Activated effector memory CD4-positive, alpha-beta T cell treated with Interleukin-2 at 50 U/mL for 16 hours (primary cell): Measurements from ENCODE around the gene CLPSL2.
A peak's percentile ranks its signal among the peaks of the same experiment; 100 is the strongest.
"Not testable (repeated sequence)": the region's sequence is repeated elsewhere in the genome, so short reads cannot be mapped to it uniquely, and the experiment has no call there.

ENCODE experiments used
- DNase-seq: peaks from one replicate; pipeline ENCODE4 v3.0.0-alpha.2; 2020

CLPSL2 gene, protein sequence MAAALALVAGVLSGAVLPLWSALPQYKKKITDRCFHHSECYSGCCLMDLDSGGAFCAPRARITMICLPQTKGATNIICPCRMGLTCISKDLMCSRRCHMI

DNA sequence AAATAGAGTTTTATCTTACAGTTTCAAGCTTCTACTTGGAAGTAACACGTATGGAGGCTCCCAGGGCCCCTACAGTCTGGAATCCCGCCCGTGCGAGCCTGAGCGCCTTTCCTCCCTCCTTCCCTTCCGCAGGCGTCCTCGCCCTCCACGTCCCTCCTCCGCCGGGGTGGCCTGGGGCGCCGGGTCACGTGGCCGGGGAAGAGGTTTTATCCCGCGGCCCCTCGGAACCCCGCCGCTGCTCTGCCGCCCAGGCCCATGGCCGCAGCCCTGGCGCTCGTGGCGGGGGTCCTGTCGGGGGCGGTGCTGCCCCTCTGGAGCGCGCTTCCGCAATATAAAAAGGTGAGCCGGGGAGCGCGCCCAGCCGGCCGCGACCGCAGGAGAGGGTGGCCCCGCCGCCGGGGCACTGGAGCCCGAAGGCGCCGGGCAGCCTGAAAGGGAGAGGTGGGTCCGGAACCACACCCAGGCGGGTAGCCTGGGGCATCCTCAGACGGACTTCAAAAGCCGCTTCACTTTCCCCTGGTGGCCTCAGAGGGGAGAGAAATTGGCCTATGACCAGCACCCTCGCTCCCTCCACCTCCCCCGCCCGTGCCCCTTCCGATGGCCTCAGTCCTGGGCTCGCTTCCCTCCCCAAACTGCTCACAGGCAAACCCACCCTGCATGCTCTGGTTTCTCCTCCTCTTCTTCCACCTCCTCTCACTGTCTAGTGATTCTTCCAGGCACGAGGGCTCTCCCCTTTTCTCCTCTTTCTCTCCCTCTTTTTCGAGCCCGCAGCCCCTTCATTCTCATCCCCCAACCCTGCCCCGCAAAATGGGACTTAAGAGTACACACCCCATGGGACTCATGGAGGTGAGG is at the start of gene CLPSL2:
Gene CLPSL2, plus strand, starts transcription at position 235 of the 852 bp plus-strand sequence. Its CDS starts 21 bp downstream, at position 256.
- DNase-seq: no peak

DNA sequence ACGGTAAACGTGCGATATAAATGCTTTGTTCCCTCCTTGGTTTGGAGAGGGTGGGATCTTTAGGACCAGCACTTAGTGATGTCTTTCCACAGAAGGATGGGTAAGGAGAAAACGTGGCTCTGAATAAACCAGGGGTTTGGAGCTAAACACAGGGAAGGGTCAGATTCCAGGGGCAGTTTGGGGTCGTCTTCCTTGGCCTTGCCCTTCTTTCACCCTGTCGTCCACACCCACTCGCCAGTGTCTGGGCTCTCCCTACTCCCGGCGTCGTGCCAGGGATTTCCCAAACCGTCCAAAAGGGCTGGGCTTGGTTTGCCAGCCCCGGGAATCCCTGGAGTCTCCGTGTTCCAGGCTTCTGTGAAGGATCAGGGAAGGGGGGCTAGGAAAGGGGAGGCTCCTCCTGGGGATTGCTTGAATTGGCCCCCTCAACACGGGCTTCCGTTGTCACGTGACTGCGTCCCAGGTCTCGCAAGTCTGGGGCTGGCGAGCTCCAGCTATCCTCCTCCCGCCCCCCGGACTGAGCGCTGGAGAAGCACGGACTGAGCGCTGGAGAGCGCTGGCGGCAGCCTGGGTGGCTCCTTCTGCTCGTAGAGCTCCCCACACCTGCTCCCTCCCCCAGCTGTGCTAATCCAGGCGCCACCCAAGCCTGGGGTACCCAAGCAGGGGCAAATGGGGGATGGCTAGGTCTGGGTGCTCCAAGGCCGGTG is 49.0 kb upstream of the CLPSL2 start:
- no peak for DNase-seq

DNA sequence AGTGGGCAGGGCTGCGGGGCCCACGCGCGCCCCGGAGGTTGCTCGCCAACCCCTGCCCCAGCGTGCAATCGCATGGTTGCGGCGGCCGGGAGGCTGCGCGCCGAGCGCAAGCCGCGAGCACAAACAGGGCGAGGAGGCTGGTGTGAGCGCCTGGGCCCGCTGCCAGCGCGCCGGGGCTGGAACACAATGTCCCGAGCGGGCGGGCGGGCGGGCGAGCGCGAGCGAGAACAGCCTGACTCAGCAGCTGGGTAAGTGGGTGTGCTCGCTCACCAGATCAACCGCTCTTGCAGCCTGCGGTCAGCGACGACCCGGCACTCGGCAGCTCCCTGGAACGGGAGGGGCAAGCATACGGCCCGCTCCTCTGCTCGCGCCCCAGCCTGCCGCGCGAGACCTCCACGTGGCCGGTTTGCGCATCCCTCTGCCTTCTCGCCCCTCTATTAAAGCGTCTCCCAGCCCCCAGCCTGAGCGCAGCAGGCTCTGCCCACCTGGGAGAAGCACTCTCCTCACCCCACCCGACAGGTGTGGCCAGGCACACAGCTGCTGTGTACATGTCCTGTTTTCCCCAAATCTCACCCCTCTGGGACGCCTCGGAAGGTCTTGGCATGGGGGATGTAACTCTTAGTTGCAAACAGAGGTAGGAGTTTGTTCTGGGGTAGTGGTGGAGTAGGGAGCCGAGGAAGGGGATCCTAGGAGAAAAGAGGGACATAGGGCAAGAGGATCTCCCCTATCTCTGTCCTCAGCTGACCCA is 48.3 kb upstream of the CLPSL2 start:
- peak; percentile 86 for DNase-seq

DNA sequence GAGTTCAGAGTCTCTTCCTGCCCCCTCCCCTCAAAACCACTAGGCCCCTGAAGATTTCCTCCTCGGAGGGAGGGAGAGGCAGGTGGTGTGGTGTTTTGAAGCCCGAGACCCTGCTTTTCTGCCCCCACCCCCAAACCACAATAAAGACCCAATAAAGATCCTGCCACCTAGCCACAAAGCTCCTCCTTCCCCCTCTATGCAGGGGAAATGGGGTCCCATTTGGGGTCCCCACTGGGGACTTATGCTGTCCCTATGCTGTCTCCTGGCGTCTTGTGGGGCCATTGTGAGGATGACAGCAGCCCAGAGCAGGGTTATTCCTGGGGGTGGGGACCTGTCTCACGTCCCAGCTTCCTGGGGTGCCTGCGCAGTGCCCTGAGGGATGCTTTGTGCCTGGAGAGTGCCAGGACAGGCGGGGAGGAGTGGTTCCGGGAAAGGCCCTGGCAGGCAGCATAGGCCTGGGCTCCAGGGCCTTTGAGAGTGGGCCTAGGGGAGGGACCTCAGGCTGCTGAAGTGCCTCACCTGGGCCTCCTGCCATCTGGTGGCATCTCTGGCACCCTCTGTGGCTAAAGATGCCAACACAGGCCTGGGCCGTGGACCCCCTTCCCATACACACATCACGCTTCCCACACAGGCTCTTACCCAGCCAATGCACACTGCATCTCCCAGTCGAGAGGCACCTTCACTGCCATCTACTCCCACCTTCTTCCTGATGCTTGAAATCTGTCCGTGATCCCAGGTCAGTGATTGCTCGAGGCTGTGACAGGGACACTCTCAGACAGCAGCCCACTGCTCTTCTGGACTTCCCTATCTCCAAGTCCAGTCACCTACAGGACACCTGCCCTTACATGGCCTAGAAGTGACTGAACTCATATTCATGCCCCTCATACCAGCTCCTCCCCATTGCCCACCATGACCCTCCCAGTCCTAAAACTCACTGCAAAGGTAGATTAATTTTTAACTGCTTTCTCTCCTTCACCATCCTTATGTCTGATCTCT is 47.4 kb upstream of the CLPSL2 start:
- DNase-seq: peak; percentile 36

DNA sequence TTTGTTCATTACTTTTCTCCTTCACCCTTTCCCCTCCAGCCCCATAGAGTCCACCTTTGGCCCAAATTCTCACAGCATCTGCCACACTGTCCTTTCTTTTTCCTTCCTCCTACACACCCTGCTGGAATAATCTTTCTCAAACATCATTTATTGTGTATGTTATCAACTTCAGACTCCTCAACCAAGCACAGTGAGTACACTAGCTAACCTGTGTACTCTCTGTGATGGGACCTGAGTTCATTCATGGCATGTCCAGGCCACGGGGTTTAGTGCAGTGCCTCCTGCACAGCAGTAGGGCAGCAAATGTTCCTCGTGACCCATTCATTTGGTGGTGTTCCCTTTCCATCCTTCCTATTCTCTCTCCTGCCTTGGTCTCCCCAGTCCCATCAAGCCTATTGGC is 46.7 kb upstream of the CLPSL2 start:
- DNase-seq: no peak

DNA sequence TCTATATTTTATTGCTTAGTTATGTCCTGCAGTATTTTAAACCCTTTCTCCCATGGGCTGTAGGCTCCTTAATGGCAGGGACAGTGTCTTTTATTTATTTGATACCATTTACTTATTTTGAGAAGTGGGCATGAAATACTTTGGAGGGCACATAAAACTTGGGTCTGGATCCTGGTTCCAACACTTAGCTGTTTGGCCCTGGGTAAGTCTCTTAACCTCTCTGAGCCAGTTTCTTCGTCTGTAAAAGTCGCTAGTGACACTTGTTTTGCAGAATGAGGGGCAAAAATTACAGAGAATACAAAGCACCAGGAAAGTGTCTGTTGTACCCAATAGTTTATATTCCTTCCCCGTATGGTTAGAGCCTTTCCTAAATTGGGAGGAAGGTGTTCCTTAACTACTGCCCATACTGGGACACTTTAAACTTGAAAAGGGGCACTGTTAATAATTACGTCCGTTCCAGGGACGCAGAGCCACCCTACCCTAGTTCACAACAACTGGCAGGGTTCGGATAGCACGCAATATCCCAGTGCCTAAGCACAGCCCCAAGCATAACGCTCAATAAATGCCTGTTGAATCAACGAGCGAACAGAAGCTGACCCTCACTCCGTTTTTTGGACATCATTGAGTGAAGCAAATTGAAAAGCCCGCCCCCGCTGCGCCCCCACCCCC is 45.5 kb upstream of the CLPSL2 start:
- no peak for DNase-seq

DNA sequence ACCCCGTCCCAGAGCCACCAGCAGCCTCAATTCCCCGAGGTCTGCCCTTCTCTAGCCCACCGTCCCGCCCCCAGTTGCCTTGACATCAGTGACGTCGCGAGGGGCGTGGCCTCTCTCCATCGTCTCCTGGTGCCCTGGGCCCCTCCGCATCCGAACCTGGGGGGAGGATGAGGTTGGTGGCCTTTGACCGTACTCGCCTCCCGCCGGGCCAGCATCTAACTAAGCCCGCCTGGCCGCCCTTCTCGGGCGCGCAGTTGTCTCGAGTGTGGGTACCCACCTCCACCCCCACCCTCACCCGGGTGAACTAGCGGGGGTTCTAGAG is 45.0 kb upstream of the CLPSL2 start:
- DNase-seq: peak; percentile 86

DNA sequence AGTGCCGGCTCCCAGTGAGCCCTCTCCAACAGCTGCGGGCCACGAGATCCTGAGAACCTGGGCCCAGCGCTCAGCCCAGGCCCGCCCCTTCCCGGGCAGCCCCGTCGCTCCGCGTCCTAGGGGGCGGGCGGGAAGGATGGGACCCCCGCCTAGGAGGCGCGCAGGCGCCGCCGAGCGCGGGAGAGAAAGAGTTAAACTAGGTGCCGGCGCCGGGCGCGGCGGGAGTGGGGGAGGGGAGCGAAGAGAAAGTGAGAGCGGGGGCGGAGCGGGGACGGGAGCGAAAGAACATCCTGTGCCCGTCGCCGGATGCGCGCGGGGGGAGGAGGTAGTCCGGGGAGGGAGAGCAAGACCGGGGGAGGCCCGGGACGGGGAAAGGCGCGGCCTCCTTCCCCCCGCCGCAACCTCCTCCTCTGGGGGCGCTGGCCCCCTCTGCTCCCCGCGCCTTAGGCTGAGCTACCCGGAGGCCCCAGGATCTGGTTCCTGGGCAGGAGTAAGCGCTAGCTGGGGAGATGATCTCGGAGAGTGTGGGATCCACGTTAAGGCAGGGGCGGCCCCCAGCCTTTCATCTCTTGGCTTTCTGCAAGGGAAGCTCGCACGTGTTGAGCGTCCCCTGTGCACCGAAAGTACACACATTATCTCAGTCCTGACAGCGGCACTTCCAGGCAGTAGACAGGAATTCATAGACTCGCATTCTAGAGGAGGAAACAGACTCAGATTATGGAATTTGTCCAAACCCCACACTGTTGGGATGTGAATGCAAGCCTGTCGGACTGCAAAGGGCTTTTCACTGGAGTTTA is 44.5 kb upstream of the CLPSL2 start:
- peak; percentile 91 for DNase-seq

DNA sequence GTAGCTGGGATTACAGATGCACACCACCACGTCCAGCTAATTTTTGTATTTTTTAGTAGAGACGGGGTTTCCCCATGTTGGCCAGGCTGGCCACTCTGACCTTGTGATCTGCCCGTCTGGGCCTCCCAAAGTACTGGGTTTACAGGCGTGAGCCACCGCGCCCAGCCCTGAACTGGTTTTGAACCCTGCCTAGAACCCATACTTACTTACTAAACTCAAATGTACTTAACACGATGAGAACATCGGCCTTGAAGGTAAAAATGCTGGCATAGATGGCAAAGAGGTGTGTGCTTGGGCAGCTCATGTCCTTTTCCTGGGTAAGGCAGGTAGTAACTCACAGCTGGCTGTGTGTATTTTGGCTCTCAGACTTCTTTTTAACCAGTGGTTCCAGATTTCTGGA is 42.8 kb upstream of the CLPSL2 start:
- no peak for DNase-seq

DNA sequence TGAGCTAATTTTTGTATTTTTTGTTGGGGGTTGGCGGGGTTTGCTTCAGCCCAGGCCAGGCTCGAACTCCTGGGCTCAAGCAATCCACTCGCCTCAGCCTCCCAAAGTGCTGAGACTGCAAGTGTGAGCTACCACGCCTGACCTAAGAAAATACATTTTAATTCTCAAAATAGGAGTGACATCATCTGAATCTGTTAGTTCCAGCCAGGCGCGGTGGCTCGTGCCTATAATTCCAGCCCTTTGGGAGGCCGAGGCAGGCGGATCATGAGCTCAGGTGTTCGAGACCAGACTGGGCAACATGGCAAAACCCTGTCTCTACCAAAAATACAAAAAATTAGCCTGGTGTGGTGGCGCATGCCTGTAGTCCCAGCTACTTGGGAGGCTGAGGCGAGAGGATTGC is 42.1 kb upstream of the CLPSL2 start:
- DNase-seq: not testable (repeated sequence)

DNA sequence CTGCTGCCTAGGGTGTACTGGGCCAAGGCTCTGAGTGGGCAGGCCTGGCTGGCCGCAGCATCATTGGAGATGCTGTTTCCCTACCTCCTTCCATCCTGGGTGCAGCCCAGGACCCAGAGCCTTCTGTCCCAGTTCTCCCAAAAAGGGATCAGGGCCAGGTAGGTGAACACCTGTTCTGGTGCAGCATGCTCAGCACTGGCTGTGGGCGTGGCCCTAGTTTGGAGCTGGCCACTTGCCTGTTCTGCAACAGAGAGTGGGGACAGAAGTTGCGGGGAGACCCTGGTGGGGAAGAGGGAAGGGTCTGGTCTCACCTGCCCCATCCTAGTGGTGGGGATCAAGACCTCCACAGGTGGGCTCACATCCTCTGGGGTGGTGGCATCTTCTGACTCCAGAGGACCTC is 40.9 kb upstream of the CLPSL2 start:
- no peak for DNase-seq

DNA sequence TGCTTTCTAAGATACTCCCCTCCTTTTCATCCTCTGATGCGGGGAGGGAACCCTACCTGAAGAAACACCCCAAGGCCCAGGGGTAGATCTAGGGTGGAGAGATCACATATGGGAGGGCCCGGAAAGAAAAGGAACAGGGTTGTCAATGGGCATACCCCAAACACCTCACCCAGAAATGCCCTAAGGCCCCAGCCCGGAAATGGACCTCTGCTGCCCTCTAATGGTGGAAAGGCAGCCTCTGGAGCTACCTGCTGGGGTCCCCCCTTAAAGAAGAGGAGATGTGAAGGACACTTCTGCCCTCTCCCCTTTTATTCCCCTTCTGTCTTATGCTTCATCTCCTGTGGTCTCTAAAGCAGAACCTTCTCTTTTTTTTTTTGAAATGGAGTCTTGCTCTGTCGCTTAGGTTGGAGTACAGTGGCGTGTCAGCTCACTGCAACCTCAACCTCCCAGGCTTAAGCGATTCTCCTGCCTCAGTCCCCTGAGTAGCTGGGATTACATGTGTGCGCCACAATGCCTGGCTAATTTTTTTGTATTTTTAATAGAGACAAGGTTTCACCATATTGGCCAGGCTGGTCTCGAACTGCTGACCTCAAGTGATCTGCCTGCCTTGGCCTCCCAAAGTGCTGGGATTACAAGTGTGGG is 40.0 kb upstream of the CLPSL2 start:
- peak; percentile 74 for DNase-seq

DNA sequence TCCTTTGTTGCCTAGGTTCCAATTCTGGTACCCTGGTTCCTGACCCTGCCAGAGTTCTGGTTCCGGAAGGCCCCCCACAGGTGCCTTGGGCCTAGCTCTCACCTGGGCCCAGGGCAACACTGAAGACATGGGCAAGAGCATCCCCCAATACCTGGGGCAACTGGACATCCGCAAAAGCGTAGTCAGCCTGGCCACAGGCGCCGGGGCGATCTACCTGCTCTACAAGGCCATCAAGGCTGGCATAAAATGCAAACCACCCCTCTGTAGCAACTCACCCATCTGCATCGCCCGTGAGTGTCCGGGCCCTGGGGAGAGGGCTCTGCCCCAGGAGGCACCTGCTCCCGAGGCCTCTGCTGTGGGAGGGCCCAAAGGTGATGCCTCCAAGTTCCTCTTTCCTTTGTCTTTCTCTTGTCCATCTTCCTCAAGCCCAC is 39.4 kb upstream of the CLPSL2 start, which contains the start of gene ARMC12:
Gene ARMC12, plus strand, starts transcription at position 51 of the 431 bp plus-strand sequence. Its CDS starts 77 bp downstream, at position 128.
- no peak for DNase-seq

DNA sequence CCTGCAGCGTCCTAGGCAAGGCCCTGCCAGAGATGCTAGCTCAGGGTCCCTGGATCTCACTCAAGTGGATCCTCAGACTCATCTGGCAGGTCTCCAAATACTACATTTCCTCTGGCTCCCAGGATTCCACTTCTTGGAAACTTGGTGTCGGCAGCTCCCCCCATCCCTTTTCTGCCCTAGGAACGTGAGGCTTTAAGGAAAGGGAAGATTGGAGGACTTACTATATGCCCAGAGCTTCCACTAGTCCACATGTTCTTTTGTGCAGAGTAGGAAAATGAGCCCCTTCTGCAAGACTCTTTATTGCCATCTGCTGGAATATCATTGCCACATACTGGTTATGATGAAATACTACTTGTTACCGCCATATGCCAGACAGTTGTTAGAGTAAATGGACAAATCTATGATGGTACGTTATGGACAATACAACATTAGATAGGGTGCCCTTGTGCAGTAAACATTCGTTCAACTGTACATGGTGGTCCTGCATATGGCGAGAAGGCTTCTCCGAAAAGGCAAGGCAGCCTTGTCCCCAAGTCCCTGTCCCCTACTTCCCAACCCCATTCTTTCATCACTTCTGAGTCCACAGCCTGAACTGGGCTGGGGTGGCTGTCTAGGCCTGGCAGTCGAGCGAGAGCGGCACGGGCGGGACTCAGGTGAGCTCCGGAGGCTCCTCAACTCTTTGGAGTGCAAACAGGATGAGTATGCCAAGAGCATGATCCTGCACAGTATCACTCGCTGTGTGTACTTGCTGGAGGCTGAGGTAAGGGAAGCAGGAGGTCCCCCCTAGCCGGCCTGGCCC is 38.8 kb upstream of the CLPSL2 start:
- no peak for DNase-seq

DNA sequence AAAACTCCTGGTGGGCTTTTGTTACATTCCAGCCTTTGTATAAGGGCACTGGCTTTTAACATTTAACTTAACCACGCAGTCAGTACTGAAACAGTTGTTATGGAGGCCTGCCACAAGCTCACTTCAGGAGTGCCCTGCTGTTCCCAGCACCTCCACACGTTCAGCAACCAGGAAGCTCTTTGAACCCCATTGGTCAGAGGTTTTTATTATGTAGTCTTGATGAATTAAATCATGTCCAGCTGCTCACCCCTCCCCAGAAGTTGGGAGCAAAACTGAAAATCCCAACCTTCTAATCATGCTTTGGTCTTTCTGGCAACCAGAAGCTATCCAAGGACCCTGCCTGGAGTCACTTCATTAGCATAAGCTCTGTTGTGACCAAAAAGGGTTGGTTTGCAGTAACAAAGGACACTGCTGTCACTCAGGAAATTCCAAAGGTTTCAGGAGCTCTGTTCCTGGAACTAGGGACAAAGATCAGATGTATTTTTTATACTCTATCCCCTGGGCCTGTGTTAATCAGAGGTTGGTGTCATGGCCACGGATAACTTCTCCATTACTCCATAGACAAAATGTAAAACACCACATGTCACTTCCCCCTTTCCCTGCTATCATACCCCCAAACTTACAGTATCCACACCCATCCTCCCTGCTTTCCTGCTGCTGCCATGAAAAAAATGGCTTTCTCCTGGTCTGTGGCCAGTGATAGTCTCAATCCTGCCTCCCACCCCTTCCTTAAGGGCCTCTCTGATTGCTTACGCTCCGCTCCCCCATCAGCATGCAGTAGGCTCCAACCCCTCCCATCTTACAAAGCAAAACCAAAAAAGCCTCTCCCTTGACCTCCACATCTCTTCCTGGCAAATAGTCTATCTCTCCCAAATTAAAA is 36.5 kb upstream of the CLPSL2 start:
- no peak for DNase-seq

DNA sequence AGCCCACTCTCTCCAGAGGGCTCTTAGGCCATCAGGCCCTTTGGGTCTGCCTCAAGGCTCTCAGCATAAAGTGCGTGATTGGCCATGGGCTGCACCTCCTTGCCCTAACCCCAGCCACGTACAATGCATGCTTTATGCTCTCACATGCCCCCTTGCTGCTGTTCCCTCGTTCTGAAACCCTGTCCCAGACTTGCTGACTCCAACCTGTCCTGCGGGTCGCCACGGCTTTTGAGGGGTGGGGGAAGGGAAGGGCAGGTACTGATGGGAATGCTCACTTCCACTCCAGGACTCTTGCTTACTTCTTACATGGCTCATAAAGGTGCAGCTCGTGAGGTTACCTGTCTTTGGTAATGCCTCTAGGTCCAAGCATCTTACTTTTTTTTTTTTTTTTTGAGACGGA is 33.6 kb upstream of the CLPSL2 start:
- no peak for DNase-seq

DNA sequence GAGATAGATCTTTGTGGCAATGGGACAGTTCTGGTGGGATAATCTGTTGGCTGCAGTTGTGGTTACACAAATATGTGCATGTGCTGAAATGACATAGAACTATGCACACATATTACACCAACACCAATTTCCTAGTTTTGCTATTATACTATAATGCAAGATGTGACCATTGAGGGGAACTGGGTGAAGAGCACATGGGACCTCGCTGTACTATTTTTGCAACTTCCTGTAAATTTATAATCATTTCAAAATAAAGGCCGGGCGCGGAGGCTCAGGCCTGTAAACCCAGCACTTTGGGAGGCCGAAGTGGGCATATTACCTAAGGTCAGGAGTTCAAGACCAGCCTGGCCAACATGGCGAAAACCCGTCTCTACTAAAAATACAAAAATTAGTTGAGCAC is 30.9 kb upstream of the CLPSL2 start:
- no peak for DNase-seq

DNA sequence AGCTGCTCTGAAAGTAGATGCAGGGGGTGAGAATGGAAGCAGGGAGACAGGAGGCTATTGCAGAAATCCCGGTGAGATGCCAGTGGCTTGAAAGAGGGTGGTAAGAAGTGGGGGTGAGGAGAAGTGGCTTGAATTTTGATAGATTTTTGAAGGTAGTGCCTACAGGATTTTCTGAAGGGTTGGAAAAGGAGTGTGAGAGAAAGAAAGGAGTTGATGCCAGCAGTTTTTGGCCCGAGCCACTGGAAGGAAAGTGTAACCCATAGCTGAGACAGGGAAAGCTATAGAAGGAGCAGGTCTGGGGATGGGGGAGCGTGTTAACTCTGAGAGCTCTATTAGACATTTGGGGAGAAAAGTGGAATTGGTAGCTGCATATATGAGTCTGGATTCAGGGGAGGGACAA is 29.9 kb upstream of the CLPSL2 start:
- DNase-seq: no peak
